Uterus (tissue), 4 donors: ENCODE data around the gene VSX1. TPM values are rescaled to one million over a fixed set of nuclear protein-coding genes. Genes with fewer than 3 reads are reported as not detected.

Experiments
- DNase-seq, 2 donors: peaks; one replicate each; pipeline ENCODE4 v3.0.0-alpha.2; 2019 to 2020
- H3K27ac ChIP-seq, 2 donors: fragments of 200-600 bp; sonication (generic); 1 replicate in 1 of 2; 2 replicates in 1 of 2; pipeline ENCODE4 v1.5.1; 2016 to 2018
- H3K27me3 ChIP-seq, 2 donors: fragments of 200-600 bp; sonication (generic); one replicate each; pipeline ENCODE4 v1.5.1; 2018 to 2019; ENCODE audit warnings: control low read depth in 1 of 2
- H3K36me3 ChIP-seq, 2 donors: fragments of 200-600 bp; sonication (generic); one replicate each; pipeline ENCODE4 v1.5.1; 2019; ENCODE audit warnings: control low read depth in 1 of 2
- H3K4me1 ChIP-seq, 2 donors: fragments of 200-600 bp; sonication (generic); one replicate each; pipeline ENCODE4 v1.5.1; 2018 to 2019; ENCODE audit warnings: control low read depth in 1 of 2
- H3K4me3 ChIP-seq, 2 donors: fragments of 200-600 bp; sonication (generic); 1 replicate in 1 of 2; 2 replicates in 1 of 2; pipeline ENCODE4 v1.5.1; 2018 to 2019; ENCODE audit warnings: mild to moderate bottlenecking in 1 of 2
- H3K9me3 ChIP-seq, 2 donors: fragments of 200-600 bp; sonication (generic); one replicate each; pipeline ENCODE4 v1.5.1; 2019; ENCODE audit warnings: control low read depth in 1 of 2
- POLR2A ChIP-seq, 2 donors: fragments of 450-650 bp; IDR thresholded peaks; one replicate each; pipeline ENCODE4 v1.6.1; 2016; ENCODE audit warnings: antibody characterized with exemption in 2 of 2, mild to moderate bottlenecking in 1 of 2, moderate library complexity in 1 of 2
- intact Hi-C: fragments of 100-400 bp; cut with DNase I; formaldehyde crosslinking; loops from one replicate; pipeline ENCODE4 v1.15.1; 2023; ENCODE audit warnings: low total_unique reads
- total RNA-seq, 4 donors: library from RNA; depleted of rRNA in 3 of 4; stranded (reverse); fragments of >200 nt in 3 of 4; gene quantifications; one replicate each; pipeline versions ENCODE4 v1.1.0 to v1.2.4, GENCODE V29; 2014 to 2023
- TF ChIP-seq, protein P1 (sequence below), 4 experiments: fragments of 200-600 bp in 2 of 4; fragments of 450-650 bp in 2 of 4; sonication (generic) in 2 of 4; IDR thresholded peaks; one replicate each; pipeline ENCODE4 v1.5.1; 2016 to 2019; ENCODE audit warnings: antibody characterized with exemption in 4 of 4, mild to moderate bottlenecking in 2 of 4, moderate library complexity in 1 of 4
- donor health status: DM: yes; HTN: yes; CAD: no.

VSX1 gene
- total RNA-seq, 4 donors from 2014 or later, result 0.18 TPM; not detected in 3

DNA sequence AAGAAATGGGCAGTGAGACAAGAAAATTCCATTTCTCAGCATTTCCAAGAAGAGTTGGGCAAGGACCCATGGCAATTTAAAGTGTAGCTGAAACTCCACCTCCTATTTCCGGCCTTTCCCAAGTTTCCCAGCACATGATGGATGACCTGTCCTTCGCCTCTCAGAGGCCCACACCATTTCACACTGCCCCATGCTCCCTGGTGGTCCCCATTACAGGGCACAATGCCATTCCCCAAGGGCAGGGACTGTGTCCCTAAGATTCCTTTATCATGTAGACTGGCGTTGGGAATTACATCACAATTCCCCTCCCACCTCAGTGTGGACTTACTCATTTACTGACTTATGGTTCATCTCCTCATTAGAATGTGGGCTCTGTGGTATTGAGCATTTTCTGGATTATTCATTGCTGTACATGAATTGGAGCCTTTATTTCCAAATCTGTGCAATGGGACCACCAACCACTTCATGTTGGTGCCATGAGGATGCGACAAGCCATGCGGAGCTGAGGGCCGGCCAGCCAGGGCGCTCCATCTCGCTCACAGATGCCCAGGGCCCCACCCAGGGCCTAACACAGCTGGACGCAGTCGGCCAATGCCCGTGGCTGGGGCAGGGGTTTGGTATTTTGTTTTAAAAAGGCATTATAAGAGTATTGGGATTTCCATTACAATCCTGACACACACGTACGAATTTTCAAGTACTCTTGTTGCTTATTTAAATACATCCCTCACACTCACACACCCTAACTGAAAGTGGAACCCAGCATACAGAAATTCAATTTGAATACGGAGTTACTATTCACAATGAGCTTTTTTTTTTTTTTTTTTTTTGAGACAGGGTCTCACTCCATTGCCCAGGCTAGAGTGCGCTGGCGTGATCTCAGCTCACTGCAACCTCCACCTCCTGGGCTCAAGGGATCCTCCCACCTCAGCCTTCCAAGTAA, 29.4 kb downstream of the VSX1 start:
- TF ChIP-seq POLR2A (IDR thresholded peaks at IDR 0.05), result no peak
- TF ChIP-seq, protein P1, sequence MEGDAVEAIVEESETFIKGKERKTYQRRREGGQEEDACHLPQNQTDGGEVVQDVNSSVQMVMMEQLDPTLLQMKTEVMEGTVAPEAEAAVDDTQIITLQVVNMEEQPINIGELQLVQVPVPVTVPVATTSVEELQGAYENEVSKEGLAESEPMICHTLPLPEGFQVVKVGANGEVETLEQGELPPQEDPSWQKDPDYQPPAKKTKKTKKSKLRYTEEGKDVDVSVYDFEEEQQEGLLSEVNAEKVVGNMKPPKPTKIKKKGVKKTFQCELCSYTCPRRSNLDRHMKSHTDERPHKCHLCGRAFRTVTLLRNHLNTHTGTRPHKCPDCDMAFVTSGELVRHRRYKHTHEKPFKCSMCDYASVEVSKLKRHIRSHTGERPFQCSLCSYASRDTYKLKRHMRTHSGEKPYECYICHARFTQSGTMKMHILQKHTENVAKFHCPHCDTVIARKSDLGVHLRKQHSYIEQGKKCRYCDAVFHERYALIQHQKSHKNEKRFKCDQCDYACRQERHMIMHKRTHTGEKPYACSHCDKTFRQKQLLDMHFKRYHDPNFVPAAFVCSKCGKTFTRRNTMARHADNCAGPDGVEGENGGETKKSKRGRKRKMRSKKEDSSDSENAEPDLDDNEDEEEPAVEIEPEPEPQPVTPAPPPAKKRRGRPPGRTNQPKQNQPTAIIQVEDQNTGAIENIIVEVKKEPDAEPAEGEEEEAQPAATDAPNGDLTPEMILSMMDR (IDR thresholded peaks at IDR 0.05), result no peak
- H3K4me3 ChIP-seq, result no peak overlapping the region
- peaks cover 28 to 37% of the 10 kb centered on the region in 2 donors for H3K4me1 ChIP-seq
- intact Hi-C loops, result no loop called here
- H3K27ac ChIP-seq, result peak overlapping the region; percentile 90 to 94
- H3K36me3 ChIP-seq, result no peaks in the 10 kb centered on the region
- peak; percentile 54 to 55 for DNase-seq
- no peaks in the 10 kb centered on the region for H3K9me3 ChIP-seq
- H3K27me3 ChIP-seq, result no peaks in the 10 kb centered on the region

DNA sequence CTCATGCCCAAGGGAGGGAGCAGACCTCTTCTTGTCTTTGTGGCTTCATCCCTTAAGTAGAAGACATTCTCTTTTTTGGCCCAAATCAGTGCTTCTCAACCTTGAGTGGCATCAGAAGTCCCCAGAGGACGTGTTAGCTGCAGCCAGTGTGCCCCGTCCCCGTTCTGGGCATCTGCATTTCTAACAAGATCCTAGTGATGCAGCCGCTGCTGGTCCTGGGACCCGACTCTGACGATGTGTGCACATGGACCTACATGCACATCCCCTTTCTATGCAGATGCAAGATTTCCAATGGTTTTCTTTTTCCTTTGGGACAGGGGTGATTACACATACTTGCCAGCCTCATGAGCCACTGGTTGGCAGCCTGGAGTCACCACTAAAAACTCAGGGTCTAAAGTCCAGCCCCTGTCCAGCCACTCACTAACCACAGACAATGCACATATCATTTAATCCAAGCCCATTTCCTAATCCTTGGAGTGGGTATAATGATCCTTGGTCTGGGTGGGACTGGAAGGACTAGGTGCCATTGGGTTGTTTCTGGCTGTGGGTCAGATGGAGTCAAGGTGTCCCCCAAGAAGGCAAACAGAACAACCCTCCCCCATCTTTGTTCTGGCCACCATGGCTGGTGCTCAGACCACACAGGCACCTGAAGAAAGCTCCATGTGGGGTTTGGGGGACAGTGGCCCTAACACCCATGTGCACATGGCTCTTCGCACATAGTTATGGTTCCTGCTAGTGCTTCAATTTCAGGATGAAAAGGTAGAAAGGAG, 30.4 kb downstream of the VSX1 start:
- no peak for TF ChIP-seq POLR2A (IDR thresholded peaks at IDR 0.05)
- TF ChIP-seq, protein P1 (IDR thresholded peaks at IDR 0.05), result no peak
- peak overlapping the region; percentile 90 to 94 for H3K27ac ChIP-seq
- no peaks in the 10 kb centered on the region for H3K9me3 ChIP-seq
- DNase-seq, result peak in 1 of 2 donors; percentile 12
- intact Hi-C loops, result no loop called here
- no peak overlapping the region for H3K4me3 ChIP-seq
- H3K27me3 ChIP-seq, result no peaks in the 10 kb centered on the region
- no peaks in the 10 kb centered on the region for H3K36me3 ChIP-seq
- peaks cover 28 to 37% of the 10 kb centered on the region in 2 donors for H3K4me1 ChIP-seq

DNA sequence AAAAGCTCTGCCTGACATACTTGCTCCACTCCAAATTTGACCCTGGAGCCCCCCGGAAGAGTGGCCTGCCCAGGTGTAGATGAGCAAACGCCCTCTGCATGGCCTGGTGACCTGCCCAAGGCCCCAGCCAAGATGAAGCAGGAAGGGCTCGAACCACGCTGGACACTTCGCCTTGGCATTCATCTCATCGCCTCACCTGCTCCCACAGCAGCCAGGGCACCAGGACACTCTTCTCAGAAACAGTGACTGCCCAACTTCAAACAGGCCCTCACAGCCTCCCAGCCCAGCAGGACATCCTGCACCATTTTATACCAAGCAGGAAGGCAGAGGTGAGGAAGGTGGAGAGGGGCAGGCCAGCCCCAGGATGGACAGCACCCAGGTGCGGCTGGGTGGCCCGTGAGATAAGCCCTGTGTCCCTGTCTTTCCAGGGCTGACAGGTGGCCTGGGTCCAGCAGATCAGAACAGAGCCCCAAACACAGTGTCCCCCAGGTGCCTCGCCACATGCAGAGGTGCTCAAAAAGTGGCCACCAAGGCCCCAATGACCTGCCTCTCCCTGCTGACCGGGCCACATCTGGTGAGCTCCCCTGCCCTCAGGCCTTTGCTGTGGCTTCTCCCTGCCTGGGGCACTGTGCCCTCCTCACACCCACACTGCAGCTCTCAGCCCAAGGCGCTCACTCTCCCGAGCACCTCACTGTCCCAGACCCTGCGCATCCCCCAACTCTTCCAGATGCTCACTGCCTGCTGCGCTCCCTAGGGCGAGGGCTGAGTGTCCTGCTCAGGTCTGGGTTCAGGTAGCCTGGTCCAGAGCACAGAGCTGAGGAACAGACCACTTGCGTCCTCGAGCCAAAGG, 31.2 kb downstream of the VSX1 start:
- peak in 1 of 2 donors; percentile 13 for DNase-seq
- no peaks in the 10 kb centered on the region for H3K36me3 ChIP-seq
- TF ChIP-seq, protein P1 (IDR thresholded peaks at IDR 0.05), result no peak
- H3K4me1 ChIP-seq, result peaks cover 23 to 33% of the 10 kb centered on the region in 2 donors
- no peak overlapping the region for H3K27ac ChIP-seq
- no peak overlapping the region for H3K4me3 ChIP-seq
- H3K27me3 ChIP-seq, result no peaks in the 10 kb centered on the region
- H3K9me3 ChIP-seq, result no peaks in the 10 kb centered on the region
- intact Hi-C loops, result no loop called here

GRCh38 chr20:25050082-25050481, 31.9 kb downstream of the VSX1 start:
- H3K9me3 ChIP-seq, result no peaks in the 10 kb centered on the region
- H3K4me1 ChIP-seq, result peaks cover 17 to 27% of the 10 kb centered on the region in 2 donors
- TF ChIP-seq, protein P1 (IDR thresholded peaks at IDR 0.05), result no peak
- TF ChIP-seq POLR2A (IDR thresholded peaks at IDR 0.05), result no peak
- no peaks in the 10 kb centered on the region for H3K27me3 ChIP-seq
- intact Hi-C loops, result no loop called here
- no peak overlapping the region for H3K27ac ChIP-seq
- H3K36me3 ChIP-seq, result no peaks in the 10 kb centered on the region
- no peak overlapping the region for H3K4me3 ChIP-seq
- DNase-seq, result peak in 1 of 2 donors; percentile 11
